ENCODE measurements around the gene SEMA4B.

DNA sequence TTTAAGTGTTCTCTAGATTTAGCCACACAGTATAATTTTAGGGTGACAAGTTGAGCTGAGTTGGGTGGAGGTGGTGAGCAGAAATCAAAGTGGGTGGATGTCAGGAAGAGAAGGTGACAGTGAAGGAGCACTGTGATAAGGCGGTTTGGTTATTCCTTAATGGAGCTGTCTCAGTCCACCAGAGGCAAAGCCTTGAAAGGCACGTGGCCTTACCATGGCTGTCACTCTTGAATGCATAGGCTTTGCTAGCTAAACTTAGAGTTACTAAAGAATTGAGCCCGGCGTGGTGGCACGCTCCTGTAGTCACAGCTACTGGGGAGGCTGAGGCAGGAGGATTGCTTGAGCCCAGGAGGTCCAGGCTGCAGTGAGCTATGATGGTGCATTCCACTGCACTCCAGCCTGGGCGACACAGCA, 47.7 kb downstream of the SEMA4B start:
- no peak for TF ChIP-seq FUS (optimal IDR thresholded peaks at IDR 0.05; ENCODE audit: low read depth, low read length)
- TF ChIP-seq, protein P1, sequence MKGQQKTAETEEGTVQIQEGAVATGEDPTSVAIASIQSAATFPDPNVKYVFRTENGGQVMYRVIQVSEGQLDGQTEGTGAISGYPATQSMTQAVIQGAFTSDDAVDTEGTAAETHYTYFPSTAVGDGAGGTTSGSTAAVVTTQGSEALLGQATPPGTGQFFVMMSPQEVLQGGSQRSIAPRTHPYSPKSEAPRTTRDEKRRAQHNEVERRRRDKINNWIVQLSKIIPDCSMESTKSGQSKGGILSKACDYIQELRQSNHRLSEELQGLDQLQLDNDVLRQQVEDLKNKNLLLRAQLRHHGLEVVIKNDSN (CRISPR knock-in tag; IDR thresholded peaks at IDR 0.05): peak; percentile 61; the same call in 1 of the 2 replicates
- no peak for TF ChIP-seq RFX5 (IDR thresholded peaks at IDR 0.05; ENCODE audit: low read depth, low read length)
- no peak for TF ChIP-seq HIVEP1 (CRISPR knock-in tag; IDR thresholded peaks at IDR 0.05)
- TF ChIP-seq POLR2H (tag; IDR thresholded peaks at IDR 0.05; ENCODE audit: low read depth): no peak
- no peak for TF ChIP-seq CBX8 (IDR thresholded peaks at IDR 0.05; ENCODE audit: borderline replicate concordance, extremely low read depth, low read depth, low read length, poor library complexity, severe bottlenecking)
- TF ChIP-seq E2F5 (CRISPR knock-in tag; IDR thresholded peaks at IDR 0.05): no peak
- TF ChIP-seq EP300 (IDR thresholded peaks at IDR 0.05; ENCODE audit: low read length): no peak
- TF ChIP-seq POLR2AphosphoS5 (IDR thresholded peaks at IDR 0.05; ENCODE audit: control insufficient read depth, insufficient read depth, low read depth, low read length): no peak
- TF ChIP-seq HDAC2 (IDR thresholded peaks at IDR 0.05): no peak
